Activated CD4-positive, CD25-positive, alpha-beta regulatory T cell treated with anti-CD3 and anti-CD28 coated beads, Interleukin-2, amount 50 U/mL, for 24 hours (primary cell): ENCODE measurements around the gene ESX1.
"Not testable (repeated sequence)": the region's sequence is repeated elsewhere in the genome, so short reads cannot be mapped to it uniquely, and the experiment has no call there.

Experiments
- ATAC-seq, 2 donors: fragments of 150-1000 bp; cut with Tn5 transposase; one replicate each; pipeline ENCODE4 v1.10.0; 2021; ENCODE audit warnings: mild to moderate bottlenecking in 1 of 2, moderate library complexity in 1 of 2

ESX1 gene

GRCh38 chrX:104254442-104255115 is at the start of gene ESX1:
Gene ESX1 (minus strand): TSS chrX:104254933. CDS start chrX:104254849, 84 bp downstream.
- ATAC-seq = no peak

GRCh38 chrX:104295636-104296035 is 40.9 kb upstream of the ESX1 start:
- ATAC-seq = no peak

- ATAC-seq = no peak
Observed at GRCh38 chrX:104288961-104289360, 34.2 kb upstream of the ESX1 start.

GRCh38 chrX:104288269-104288668 is 33.5 kb upstream of the ESX1 start:
- ATAC-seq = no peak

- ATAC-seq = no peak
Observed at GRCh38 chrX:104285201-104285600, 30.5 kb upstream of the ESX1 start.

- ATAC-seq = no peak
Observed at GRCh38 chrX:104284507-104284906, 29.8 kb upstream of the ESX1 start.

GRCh38 chrX:104282166-104282725 is 27.5 kb upstream of the ESX1 start:
- no peak for ATAC-seq

GRCh38 chrX:104281564-104281963 is 26.8 kb upstream of the ESX1 start:
- ATAC-seq = no peak

- ATAC-seq = no peak
Observed at GRCh38 chrX:104280609-104281008, 25.9 kb upstream of the ESX1 start.

GRCh38 chrX:104270916-104271512 is 16.3 kb upstream of the ESX1 start:
- no peak for ATAC-seq

- no peak for ATAC-seq
Observed at GRCh38 chrX:104270212-104270611, 15.5 kb upstream of the ESX1 start.

- ATAC-seq = no peak
Observed at GRCh38 chrX:104255465-104255864, 732 bp upstream of the ESX1 start.

- no peak for ATAC-seq
Observed at GRCh38 chrX:104253567-104254441, 929 bp downstream of the ESX1 start.

GRCh38 chrX:104250470-104250869 is 4.3 kb downstream of the ESX1 start:
- ATAC-seq = no peak

- ATAC-seq = not testable (repeated sequence)
Observed at GRCh38 chrX:104230060-104230459, 24.7 kb downstream of the ESX1 start.

- ATAC-seq = no peak
Observed at GRCh38 chrX:104211187-104211586, 43.5 kb downstream of the ESX1 start.

GRCh38 chrX:104205548-104205947 is 49.2 kb downstream of the ESX1 start:
- no peak for ATAC-seq
